SK-N-SH (cell line): Measurements from ENCODE around the gene AHCYL2. TPM values are rescaled to one million over a fixed set of nuclear protein-coding genes. Genes with fewer than 3 reads are reported as not detected.

ENCODE experiments used
- CTCF ChIA-PET: fragments of 300-600, 350-600 bp; formaldehyde crosslinking; extraction: SDS; loops from one replicate; lab custom pipeline; 2021; lab: Yijun Ruan, JAX
- POLR2A ChIA-PET: fragments of 350-600 bp; sonication (Branson Sonifier 250); formaldehyde crosslinking; extraction: SDS; loops from one replicate; lab custom pipeline; 2020; ENCODE audit warnings: antibody characterized with exemption, inconsistent platforms; lab: Yijun Ruan, JAX
- DNase-seq: peaks from one replicate; pipeline ENCODE4 v3.0.0; 2012
- H2AFZ ChIP-seq: fragments of 200-600 bp; sonication (generic); 2 replicates; pipeline ENCODE4 v1.8.1; 2016; ENCODE audit warnings: antibody characterized with exemption, mild to moderate bottlenecking, low read depth
- H3F3A ChIP-seq: fragments of 200-600 bp; sonication (generic); replicated peaks from 2 replicates; pipeline ENCODE3; 2016; ENCODE audit warnings: antibody characterized with exemption, mild to moderate bottlenecking; ENCODE audit not compliant: insufficient read depth
- H3K27ac ChIP-seq, 2 experiments: fragments of 200-500 bp in 1 of 2; fragments of 200-600 bp in 1 of 2; sonication (Bioruptor generic) in 1 of 2; sonication (generic), shearing (Covaris generic) in 1 of 2; 2 replicates each; pipeline versions ENCODE4 v1.5.1 to v1.6.1; 2014 to 2016; ENCODE audit warnings: low read depth in 2 of 2, inconsistent platforms in 1 of 2, low read length in 1 of 2, mild to moderate bottlenecking in 1 of 2, mixed read lengths in 1 of 2
- H3K27me3 ChIP-seq: fragments of 200-600 bp; sonication (generic), shearing (Covaris generic); 2 replicates; pipeline ENCODE4 v1.6.1; 2016; ENCODE audit warnings: mixed run types; ENCODE audit not compliant: insufficient read depth
- H3K36me3 ChIP-seq, 2 experiments: fragments of 200-500 bp in 1 of 2; fragments of 200-600 bp in 1 of 2; sonication (Bioruptor generic) in 1 of 2; sonication (generic) in 1 of 2; replicated peaks in 1 of 2; 2 replicates each; pipeline versions ENCODE3 to v1.5.1; 2014 to 2016; ENCODE audit warnings: low read length in 1 of 2, mild to moderate bottlenecking in 1 of 2; ENCODE audit not compliant: insufficient read depth in 2 of 2, control insufficient read depth in 1 of 2
- H3K4me1 ChIP-seq, 2 experiments: fragments of 200-500 bp in 1 of 2; fragments of 200-600 bp in 1 of 2; sonication (Bioruptor generic) in 1 of 2; sonication (generic), shearing (Covaris generic) in 1 of 2; 2 replicates each; pipeline versions ENCODE4 v1.5.1 to v1.6.1; 2014 to 2016; ENCODE audit warnings: low read depth in 1 of 2, low read length in 1 of 2, mixed run types in 1 of 2; ENCODE audit not compliant: insufficient read depth in 2 of 2, control insufficient read depth in 1 of 2
- H3K4me2 ChIP-seq: fragments of 200-600 bp; sonication (generic), shearing (Covaris generic); 2 replicates; pipeline ENCODE4 v1.6.1; 2017; ENCODE audit warnings: mixed run types
- H3K4me3 ChIP-seq, 2 experiments: fragments of 200-500 bp in 1 of 2; fragments of 200-600 bp in 1 of 2; sonication (Bioruptor generic) in 1 of 2; sonication (generic), shearing (Covaris generic) in 1 of 2; 2 replicates each; pipeline versions ENCODE4 v1.5.1 to v1.8.1; 2014 to 2016; ENCODE audit warnings: low read depth in 2 of 2, inconsistent platforms in 1 of 2, low read length in 1 of 2, mild to moderate bottlenecking in 1 of 2, mixed read lengths in 1 of 2, moderate library complexity in 1 of 2
- H3K79me2 ChIP-seq: fragments of 200-600 bp; sonication (generic); 2 replicates; pipeline ENCODE4 v1.8.1; 2017; ENCODE audit warnings: mild to moderate bottlenecking; ENCODE audit not compliant: insufficient read depth
- H3K9ac ChIP-seq: fragments of 200-600 bp; sonication (generic); 2 replicates; pipeline ENCODE4 v1.6.1; 2017; ENCODE audit warnings: mixed run types
- H3K9me2 ChIP-seq: fragments of 200-600 bp; sonication (generic); 2 replicates; pipeline ENCODE4 v1.6.1; 2017; ENCODE audit warnings: mixed run types
- H3K9me3 ChIP-seq: fragments of 200-600 bp; sonication (generic); 2 replicates; pipeline ENCODE4 v1.6.1; 2017; ENCODE audit warnings: mixed run types, mild to moderate bottlenecking, moderate library complexity
- H4K20me1 ChIP-seq: fragments of 200-600 bp; sonication (generic); 2 replicates; pipeline ENCODE4 v1.6.1; 2017; ENCODE audit warnings: mild to moderate bottlenecking, mixed run types; ENCODE audit not compliant: insufficient read depth
- EZH2phosphoT487 ChIP-seq: fragments of 200-600 bp; sonication (generic); IDR thresholded peaks from 2 replicates; pipeline ENCODE4 v1.6.1; 2017; ENCODE audit warnings: low read depth, mixed run types, mild to moderate bottlenecking, antibody characterized with exemption, moderate library complexity, borderline replicate concordance
- GATA2 ChIP-seq: sonication (generic); formaldehyde crosslinking; IDR thresholded peaks from 2 replicates; pipeline ENCODE4 v1.5.0; 2020; ENCODE audit warnings: mild to moderate bottlenecking, missing genetic modification reagents
- MXI1 ChIP-seq: IDR thresholded peaks from 2 replicates; pipeline ENCODE4 v1.6.1; 2012; ENCODE audit warnings: mild to moderate bottlenecking, low read depth, low read length, improper control_type of control experiment
- NRF1 ChIP-seq: IDR thresholded peaks from 2 replicates; pipeline ENCODE4 v1.6.1; 2012; ENCODE audit warnings: low read depth, mild to moderate bottlenecking, low read length
- RXRA ChIP-seq: IDR thresholded peaks from 2 replicates; pipeline ENCODE4 v1.4.0; 2012; ENCODE audit warnings: low read depth, mild to moderate bottlenecking, borderline replicate concordance
- SIN3A ChIP-seq: IDR thresholded peaks from 2 replicates; pipeline ENCODE4 v1.6.1; 2012; ENCODE audit warnings: low read depth, mild to moderate bottlenecking, low read length, moderate library complexity, borderline replicate concordance
- SMC3 ChIP-seq: IDR thresholded peaks from 2 replicates; pipeline ENCODE4 v1.6.1; 2012; ENCODE audit warnings: low read depth, low read length, improper control_type of control experiment
- YY1 ChIP-seq: IDR thresholded peaks from 2 replicates; pipeline ENCODE4 v1.4.0; 2012; ENCODE audit warnings: low read depth, mild to moderate bottlenecking
- WGBS: methylation state at CpG from one replicate; pipeline ENCODE4 v1.1.6; 2017; ENCODE audit warnings: low lambda C conversion rate; 5-methylcytosine and 5-hydroxymethylcytosine counted together
- polyA plus RNA-seq, 3 experiments: library from polyadenylated mRNA; depleted of rRNA; stranded (reverse); fragments of >200 nt; gene quantifications; 2 replicates each; pipeline ENCODE4 v1.2.3, GENCODE V29; 2012
- TF ChIP-seq, protein P1 (sequence below): IDR thresholded peaks from 2 replicates; pipeline ENCODE4 v1.4.0; 2012; ENCODE audit warnings: low read depth
- TF ChIP-seq, protein P2 (sequence below): IDR thresholded peaks from 2 replicates; pipeline ENCODE4; 2012
- TF ChIP-seq, protein P3 (sequence below): fragments of 150-350 bp; IDR thresholded peaks from 2 replicates; pipeline ENCODE4 v1.6.1; 2017; ENCODE audit warnings: antibody characterized with exemption, low read length, low read depth, borderline replicate concordance
- TF ChIP-seq, protein P4 (sequence below): fragments of 200-600 bp; sonication (generic); IDR thresholded peaks from 2 replicates; pipeline ENCODE4 v1.6.1; 2017; ENCODE audit warnings: antibody characterized with exemption, mild to moderate bottlenecking, moderate library complexity
- TF ChIP-seq, protein P5 (sequence below): IDR thresholded peaks from 2 replicates; pipeline ENCODE4 v1.6.1; 2012; ENCODE audit warnings: mild to moderate bottlenecking, low read depth, low read length, moderate library complexity

The AHCYL2 gene
- polyA plus RNA-seq, 1 of the 3 experiments (the other 2 are of a cell fraction) = 20.4 TPM

DNA sequence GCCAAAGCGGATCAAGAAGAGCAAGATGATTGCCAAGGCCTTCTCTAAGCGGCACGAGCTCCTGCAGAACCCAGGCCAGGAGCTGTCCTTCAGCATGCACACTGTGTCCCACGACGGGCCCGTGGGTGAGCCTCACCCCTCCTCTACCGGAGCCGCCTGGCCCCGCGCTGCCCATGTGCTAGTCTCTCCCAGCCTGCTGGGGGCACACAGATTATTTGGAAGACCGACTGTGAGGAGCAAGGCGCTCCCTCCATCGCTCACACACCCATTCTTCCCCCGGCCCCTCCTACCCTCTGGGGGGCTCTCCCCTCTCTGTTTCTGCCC, 13.9 kb upstream of the AHCYL2 start:
- Histone ChIP-seq H3K9me2 (no peaks in the 10 kb centered on the region), H3K4me3 (no peak overlapping the region), H3K36me3 (peaks cover 18 to 33% of the 10 kb centered on the region in 2 experiments), H3K4me2 (no peak overlapping the region), H3K4me1 (peaks cover 0 to 6% of the 10 kb centered on the region in 2 experiments; a peak in 1 of 4 replicates), H3K27ac (no peak overlapping the region), H3K27me3 (no peaks in the 10 kb centered on the region), H2AFZ (no peak overlapping the region), H3F3A (no peaks in the 10 kb centered on the region), H3K9ac (no peak overlapping the region), H3K9me3 (no peaks in the 10 kb centered on the region), H4K20me1 (no peaks in the 10 kb centered on the region), H3K79me2 (no peaks in the 10 kb centered on the region)
- ChIA-PET CTCF (interaction anchor here (0.6 to 14.2 kb wide), 60 partner anchors 9 to 777 kb away, joined by 3 to 385 read pairs (median 4); partner anchors contain the start of genes AHCYL2, KCP, SMO and TSPAN33), POLR2A (interaction anchor here (1.5 kb wide), 1 partner anchor 47 kb away, joined by 3 read pairs; no protein-coding TSS in a partner anchor)
- 93% methylated on average over 9 of the region's 14 CpGs for WGBS
- TF ChIP-seq, protein P1, sequence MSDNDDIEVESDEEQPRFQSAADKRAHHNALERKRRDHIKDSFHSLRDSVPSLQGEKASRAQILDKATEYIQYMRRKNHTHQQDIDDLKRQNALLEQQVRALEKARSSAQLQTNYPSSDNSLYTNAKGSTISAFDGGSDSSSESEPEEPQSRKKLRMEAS = no peak
- TF ChIP-seq EZH2phosphoT487 (no peak), GATA2 (CRISPR knock-in tag) (no peak), YY1 (no peak), SMC3 (no peak), NRF1 (no peak), RXRA (no peak), MXI1 (no peak), SIN3A (no peak)
- TF ChIP-seq, protein P2, sequence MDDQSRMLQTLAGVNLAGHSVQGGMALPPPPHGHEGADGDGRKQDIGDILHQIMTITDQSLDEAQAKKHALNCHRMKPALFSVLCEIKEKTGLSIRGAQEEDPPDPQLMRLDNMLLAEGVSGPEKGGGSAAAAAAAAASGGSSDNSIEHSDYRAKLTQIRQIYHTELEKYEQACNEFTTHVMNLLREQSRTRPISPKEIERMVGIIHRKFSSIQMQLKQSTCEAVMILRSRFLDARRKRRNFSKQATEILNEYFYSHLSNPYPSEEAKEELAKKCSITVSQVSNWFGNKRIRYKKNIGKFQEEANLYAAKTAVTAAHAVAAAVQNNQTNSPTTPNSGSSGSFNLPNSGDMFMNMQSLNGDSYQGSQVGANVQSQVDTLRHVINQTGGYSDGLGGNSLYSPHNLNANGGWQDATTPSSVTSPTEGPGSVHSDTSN = no peak
- TF ChIP-seq, protein P3, sequence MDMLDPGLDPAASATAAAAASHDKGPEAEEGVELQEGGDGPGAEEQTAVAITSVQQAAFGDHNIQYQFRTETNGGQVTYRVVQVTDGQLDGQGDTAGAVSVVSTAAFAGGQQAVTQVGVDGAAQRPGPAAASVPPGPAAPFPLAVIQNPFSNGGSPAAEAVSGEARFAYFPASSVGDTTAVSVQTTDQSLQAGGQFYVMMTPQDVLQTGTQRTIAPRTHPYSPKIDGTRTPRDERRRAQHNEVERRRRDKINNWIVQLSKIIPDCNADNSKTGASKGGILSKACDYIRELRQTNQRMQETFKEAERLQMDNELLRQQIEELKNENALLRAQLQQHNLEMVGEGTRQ = no peak
- TF ChIP-seq, protein P4, sequence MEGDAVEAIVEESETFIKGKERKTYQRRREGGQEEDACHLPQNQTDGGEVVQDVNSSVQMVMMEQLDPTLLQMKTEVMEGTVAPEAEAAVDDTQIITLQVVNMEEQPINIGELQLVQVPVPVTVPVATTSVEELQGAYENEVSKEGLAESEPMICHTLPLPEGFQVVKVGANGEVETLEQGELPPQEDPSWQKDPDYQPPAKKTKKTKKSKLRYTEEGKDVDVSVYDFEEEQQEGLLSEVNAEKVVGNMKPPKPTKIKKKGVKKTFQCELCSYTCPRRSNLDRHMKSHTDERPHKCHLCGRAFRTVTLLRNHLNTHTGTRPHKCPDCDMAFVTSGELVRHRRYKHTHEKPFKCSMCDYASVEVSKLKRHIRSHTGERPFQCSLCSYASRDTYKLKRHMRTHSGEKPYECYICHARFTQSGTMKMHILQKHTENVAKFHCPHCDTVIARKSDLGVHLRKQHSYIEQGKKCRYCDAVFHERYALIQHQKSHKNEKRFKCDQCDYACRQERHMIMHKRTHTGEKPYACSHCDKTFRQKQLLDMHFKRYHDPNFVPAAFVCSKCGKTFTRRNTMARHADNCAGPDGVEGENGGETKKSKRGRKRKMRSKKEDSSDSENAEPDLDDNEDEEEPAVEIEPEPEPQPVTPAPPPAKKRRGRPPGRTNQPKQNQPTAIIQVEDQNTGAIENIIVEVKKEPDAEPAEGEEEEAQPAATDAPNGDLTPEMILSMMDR = no peak
- TF ChIP-seq, protein P5, sequence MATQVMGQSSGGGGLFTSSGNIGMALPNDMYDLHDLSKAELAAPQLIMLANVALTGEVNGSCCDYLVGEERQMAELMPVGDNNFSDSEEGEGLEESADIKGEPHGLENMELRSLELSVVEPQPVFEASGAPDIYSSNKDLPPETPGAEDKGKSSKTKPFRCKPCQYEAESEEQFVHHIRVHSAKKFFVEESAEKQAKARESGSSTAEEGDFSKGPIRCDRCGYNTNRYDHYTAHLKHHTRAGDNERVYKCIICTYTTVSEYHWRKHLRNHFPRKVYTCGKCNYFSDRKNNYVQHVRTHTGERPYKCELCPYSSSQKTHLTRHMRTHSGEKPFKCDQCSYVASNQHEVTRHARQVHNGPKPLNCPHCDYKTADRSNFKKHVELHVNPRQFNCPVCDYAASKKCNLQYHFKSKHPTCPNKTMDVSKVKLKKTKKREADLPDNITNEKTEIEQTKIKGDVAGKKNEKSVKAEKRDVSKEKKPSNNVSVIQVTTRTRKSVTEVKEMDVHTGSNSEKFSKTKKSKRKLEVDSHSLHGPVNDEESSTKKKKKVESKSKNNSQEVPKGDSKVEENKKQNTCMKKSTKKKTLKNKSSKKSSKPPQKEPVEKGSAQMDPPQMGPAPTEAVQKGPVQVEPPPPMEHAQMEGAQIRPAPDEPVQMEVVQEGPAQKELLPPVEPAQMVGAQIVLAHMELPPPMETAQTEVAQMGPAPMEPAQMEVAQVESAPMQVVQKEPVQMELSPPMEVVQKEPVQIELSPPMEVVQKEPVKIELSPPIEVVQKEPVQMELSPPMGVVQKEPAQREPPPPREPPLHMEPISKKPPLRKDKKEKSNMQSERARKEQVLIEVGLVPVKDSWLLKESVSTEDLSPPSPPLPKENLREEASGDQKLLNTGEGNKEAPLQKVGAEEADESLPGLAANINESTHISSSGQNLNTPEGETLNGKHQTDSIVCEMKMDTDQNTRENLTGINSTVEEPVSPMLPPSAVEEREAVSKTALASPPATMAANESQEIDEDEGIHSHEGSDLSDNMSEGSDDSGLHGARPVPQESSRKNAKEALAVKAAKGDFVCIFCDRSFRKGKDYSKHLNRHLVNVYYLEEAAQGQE = no peak
- DNase-seq = no peak
